ENCODE measurements around the gene KLK2. TPM values are rescaled to one million over a fixed set of nuclear protein-coding genes. Genes with fewer than 3 reads are reported as not detected.

The KLK2 gene
- total and polyA plus RNA-seq, 9 donors = not detected

GRCh38 chr19:50837300-50837699 is 35.9 kb upstream of the KLK2 start:
- Histone ChIP-seq H3K27ac (no peak overlapping the region), H3K27me3 (no peaks in the 10 kb centered on the region), H3K9me3 (peaks cover 0 to 5% of the 10 kb centered on the region in 2 donors), H3K4me1 (ENCODE audit: insufficient read depth) (no peaks in the 10 kb centered on the region), H3K4me3 (no peak overlapping the region), H3K36me3 (no peaks in the 10 kb centered on the region)
- WGBS, 3 donors = 54 to 62% (median 59%) methylated on average over 10 of the region's 10 CpGs
- no peak for TF ChIP-seq CTCF (IDR thresholded peaks at IDR 0.05)
- no peak for TF ChIP-seq EP300 (IDR thresholded peaks at IDR 0.05)
- TF ChIP-seq POLR2A (IDR thresholded peaks at IDR 0.05) = no peak
- DNase-seq = no peak
- intact Hi-C loops (cut with DNase I) = no loop called here

- Histone ChIP-seq H3K9me3 (peaks cover 0 to 5% of the 10 kb centered on the region in 2 donors), H3K27me3 (no peaks in the 10 kb centered on the region), H3K4me1 (ENCODE audit: insufficient read depth) (no peaks in the 10 kb centered on the region), H3K27ac (no peak overlapping the region), H3K4me3 (no peak overlapping the region), H3K36me3 (no peaks in the 10 kb centered on the region)
- intact Hi-C loops (cut with DNase I) = no loop called here
- DNase-seq = no peak
- no peak for TF ChIP-seq CTCF (IDR thresholded peaks at IDR 0.05)
- no peak for TF ChIP-seq POLR2A (IDR thresholded peaks at IDR 0.05)
- TF ChIP-seq EP300 (IDR thresholded peaks at IDR 0.05) = no peak
- WGBS, 3 donors = 9 to 14% (median 12%) methylated on average over 6 of the region's 6 CpGs
Observed at GRCh38 chr19:50838239-50838638, 35.0 kb upstream of the KLK2 start.

GRCh38 chr19:50839712-50840655 is 33.3 kb upstream of the KLK2 start:
- Histone ChIP-seq H3K27me3 (no peaks in the 10 kb centered on the region), H3K27ac (no peak overlapping the region), H3K4me1 (ENCODE audit: insufficient read depth) (no peaks in the 10 kb centered on the region), H3K36me3 (no peaks in the 10 kb centered on the region), H3K4me3 (no peak overlapping the region), H3K9me3 (peaks cover 0 to 5% of the 10 kb centered on the region in 2 donors)
- 67 to 74% (median 71%) methylated on average over 10 of the region's 10 CpGs for WGBS, 3 donors
- DNase-seq = no peak
- intact Hi-C loops (cut with DNase I) = no loop called here
- TF ChIP-seq EP300 (IDR thresholded peaks at IDR 0.05) (no peak), POLR2A (IDR thresholded peaks at IDR 0.05) (no peak), CTCF (IDR thresholded peaks at IDR 0.05) (no peak)

GRCh38 chr19:50842130-50842529 is 31.1 kb upstream of the KLK2 start:
- intact Hi-C loops (cut with DNase I) = no loop called here
- H3K27me3 ChIP-seq = no peaks in the 10 kb centered on the region
- peaks cover 0 to 5% of the 10 kb centered on the region in 2 donors for H3K9me3 ChIP-seq
- no peak for TF ChIP-seq CTCF (IDR thresholded peaks at IDR 0.05)
- H3K4me3 ChIP-seq = no peak overlapping the region
- no peak for DNase-seq
- 78 to 87% (median 82%) methylated on average over 6 of the region's 6 CpGs for WGBS, 3 donors
- no peak overlapping the region for H3K27ac ChIP-seq
- no peaks in the 10 kb centered on the region for H3K36me3 ChIP-seq
- H3K4me1 ChIP-seq (ENCODE audit: insufficient read depth) = no peaks in the 10 kb centered on the region
